Epithelial cell of prostate (primary cell): Measurements from ENCODE around the gene CFAP54.
A peak's percentile ranks its signal among the peaks of the same experiment; 100 is the strongest.
"Not testable (repeated sequence)": the region's sequence is repeated elsewhere in the genome, so short reads cannot be mapped to it uniquely, and the experiment has no call there.

Source experiments
- DNase-seq: peaks from one replicate; pipeline ENCODE4 v3.0.0-alpha.2; 2011; ENCODE audit warnings: low read depth, low spot score
- H3K27ac ChIP-seq: fragments of 450-650 bp; 2 replicates; pipeline ENCODE4 v1.5.1; 2017; ENCODE audit warnings: mild to moderate bottlenecking

CFAP54 gene

GRCh38 chr12:96489392-96490056 is at the start of gene CFAP54:
CFAP54 (plus strand) TSS chr12:96489577; CDS start chr12:96489610, 33 bp downstream.
- peak within 1 kb of the TSS; percentile 7 for H3K27ac ChIP-seq

GRCh38 chr12:96441816-96442215 is 47.6 kb upstream of the CFAP54 start:
- no peak overlapping the region for H3K27ac ChIP-seq
- no peak for DNase-seq

More at GRCh38 chr12:96489392-96490056, at the start of gene CFAP54:
- DNase-seq = no peak

GRCh38 chr12:96442906-96443305 is 46.5 kb upstream of the CFAP54 start:
- H3K27ac ChIP-seq = no peak overlapping the region
- no peak for DNase-seq

- H3K27ac ChIP-seq = peak overlapping the region; percentile 99
- DNase-seq = no peak
Observed at GRCh38 chr12:96444399-96444798, 45.0 kb upstream of the CFAP54 start.

GRCh38 chr12:96445691-96446583 is 43.4 kb upstream of the CFAP54 start:
- peak; percentile 94 for DNase-seq
- peak overlapping the region; percentile 99 for H3K27ac ChIP-seq

- DNase-seq = no peak
- H3K27ac ChIP-seq = peak overlapping the region; percentile 99
Observed at GRCh38 chr12:96447256-96447655, 42.1 kb upstream of the CFAP54 start.

- peak overlapping the region; percentile 99 for H3K27ac ChIP-seq
- peak; percentile 63 for DNase-seq
Observed at GRCh38 chr12:96448300-96448699, 41.1 kb upstream of the CFAP54 start.

- peak overlapping the region; percentile 46 for H3K27ac ChIP-seq
- no peak for DNase-seq
Observed at GRCh38 chr12:96452261-96452922, 37.0 kb upstream of the CFAP54 start.

GRCh38 chr12:96454396-96454795 is 35.0 kb upstream of the CFAP54 start:
- H3K27ac ChIP-seq = peak overlapping the region; percentile 71
- DNase-seq = no peak

GRCh38 chr12:96456265-96456974 is 33.0 kb upstream of the CFAP54 start:
- no peak for DNase-seq
- H3K27ac ChIP-seq = peak overlapping the region; percentile 68

GRCh38 chr12:96457191-96457930 is 32.0 kb upstream of the CFAP54 start:
- DNase-seq = no peak

GRCh38 chr12:96459281-96459680 is 30.1 kb upstream of the CFAP54 start:
- not testable (repeated sequence) for DNase-seq, H3K27ac ChIP-seq

More at GRCh38 chr12:96457191-96457930, 32.0 kb upstream of the CFAP54 start:
- peak overlapping the region; percentile 68 for H3K27ac ChIP-seq

- no peak overlapping the region for H3K27ac ChIP-seq
- DNase-seq = no peak
Observed at GRCh38 chr12:96462571-96463280, 26.7 kb upstream of the CFAP54 start.

- no peak for DNase-seq
- H3K27ac ChIP-seq = no peak overlapping the region
Observed at GRCh38 chr12:96465896-96466295, 23.5 kb upstream of the CFAP54 start.

- no peak for DNase-seq
- H3K27ac ChIP-seq = peak overlapping the region; percentile 64
Observed at GRCh38 chr12:96466939-96467751, 22.2 kb upstream of the CFAP54 start.

GRCh38 chr12:96471368-96472050 is 17.9 kb upstream of the CFAP54 start:
- no peak for DNase-seq
- H3K27ac ChIP-seq = peak overlapping the region; percentile 59

GRCh38 chr12:96472384-96472783 is 17.0 kb upstream of the CFAP54 start:
- peak overlapping the region; percentile 59 for H3K27ac ChIP-seq
- DNase-seq = no peak
